ENCODE measurements around the gene GBX1.

GBX1 gene

GRCh38 chr7:151167197-151167961, at the start of gene GBX1:
Gene GBX1, minus strand, starts transcription at chr7:151167694. Its CDS starts 146 bp downstream, at chr7:151167548.
- no peak; the same call in 1 of the 2 replicates for TF ChIP-seq CTCF (conservative IDR thresholded peaks at IDR 0.05)
- H3K27ac ChIP-seq = peak within 1 kb of the TSS; percentile 18; the same call in 1 of the 2 replicates

GRCh38 chr7:151215396-151215795, 47.9 kb upstream of the GBX1 start:
- no peak overlapping the region for H3K27ac ChIP-seq
- no peak for TF ChIP-seq CTCF (conservative IDR thresholded peaks at IDR 0.05)

- TF ChIP-seq CTCF (conservative IDR thresholded peaks at IDR 0.05) = no peak
- no peak overlapping the region for H3K27ac ChIP-seq
These were observed 46.3 kb upstream of the GBX1 start for GRCh38 chr7:151213826-151214225.

- H3K27ac ChIP-seq = no peak overlapping the region
- TF ChIP-seq CTCF (conservative IDR thresholded peaks at IDR 0.05) = no peak
These were observed 45.1 kb upstream of the GBX1 start for GRCh38 chr7:151212626-151213025.

- H3K27ac ChIP-seq = no peak overlapping the region
- no peak for TF ChIP-seq CTCF (conservative IDR thresholded peaks at IDR 0.05)
These were observed 43.8 kb upstream of the GBX1 start for GRCh38 chr7:151211155-151211772.

GRCh38 chr7:151210087-151210854, 42.8 kb upstream of the GBX1 start, which contains the start of gene H2BK1:
Gene H2BK1, minus strand, starts transcription at chr7:151210488. Its CDS starts 170 bp downstream, at chr7:151210318.
- H3K27ac ChIP-seq = no peak within 1 kb of the TSS
- no peak for TF ChIP-seq CTCF (conservative IDR thresholded peaks at IDR 0.05)

- H3K27ac ChIP-seq = no peak overlapping the region
- TF ChIP-seq CTCF (conservative IDR thresholded peaks at IDR 0.05) = no peak
These were observed 42.1 kb upstream of the GBX1 start for GRCh38 chr7:151209588-151209987.
